Bone marrow (tissue), 2 donors: ENCODE results near the gene CREBBP.

ENCODE experiments used
- DNase-seq, 2 donors: peaks; one replicate each; lab custom pipeline; 2025; lab: John Stamatoyannopoulos, UW

CREBBP gene

GRCh38 chr16:3735541-3735940, 145.0 kb downstream of the CREBBP start:
- DNase-seq, result no peak

GRCh38 chr16:3734758-3735221, 145.7 kb downstream of the CREBBP start:
- DNase-seq, result no peak

GRCh38 chr16:3734084-3734757, 146.3 kb downstream of the CREBBP start:
- DNase-seq, result no peak

- no peak for DNase-seq
Measured at GRCh38 chr16:3732171-3732570, 148.3 kb downstream of the CREBBP start.

- no peak for DNase-seq
Measured at GRCh38 chr16:3731126-3731935, 149.2 kb downstream of the CREBBP start.

- DNase-seq, result no peak
Measured at GRCh38 chr16:3730161-3731125, 150.1 kb downstream of the CREBBP start.

- DNase-seq, result no peak
Measured at GRCh38 chr16:3729161-3730112, 151.1 kb downstream of the CREBBP start.

- no peak for DNase-seq
Measured at GRCh38 chr16:3728424-3729160, 151.9 kb downstream of the CREBBP start.

- no peak for DNase-seq
Measured at GRCh38 chr16:3727806-3728381, 152.6 kb downstream of the CREBBP start.

- DNase-seq, result no peak
Measured at GRCh38 chr16:3726021-3726687, 154.4 kb downstream of the CREBBP start.

GRCh38 chr16:3725276-3725675, 155.2 kb downstream of the CREBBP start:
- DNase-seq, result no peak

GRCh38 chr16:3722508-3722907, 158.0 kb downstream of the CREBBP start:
- no peak for DNase-seq

GRCh38 chr16:3720418-3720817, 160.1 kb downstream of the CREBBP start:
- DNase-seq, result no peak

- DNase-seq, result no peak
Measured at GRCh38 chr16:3718628-3719027, 161.9 kb downstream of the CREBBP start.

GRCh38 chr16:3718019-3718391, 162.5 kb downstream of the CREBBP start:
- no peak for DNase-seq

- DNase-seq, result peak; percentile 43 to 85
Measured at GRCh38 chr16:3717235-3718018, 163.1 kb downstream of the CREBBP start, which contains the start of gene TRAP1. TRAP1 (minus strand) TSS chr16:3717524; CDS start chr16:3717508, 16 bp downstream.

GRCh38 chr16:3716831-3717234, 163.7 kb downstream of the CREBBP start:
- no peak for DNase-seq

GRCh38 chr16:3715430-3715829, 165.1 kb downstream of the CREBBP start:
- no peak for DNase-seq
